GM23338 (cell line): Measurements from ENCODE around the gene THUMPD2. TPM values are rescaled to one million over a fixed set of nuclear protein-coding genes. Genes with fewer than 3 reads are reported as not detected.

Experiments
- ATAC-seq: fragments of 200-7000 bp; cut with Tn5 transposase; 3 replicates; pipeline ENCODE4 v1.9.1; 2020
- DNase-seq: peaks from one replicate; pipeline ENCODE4 v3.0.0-alpha.2; 2015; ENCODE audit warnings: low spot score
- H2AFZ ChIP-seq: fragments of 200-600 bp; sonication (generic); 2 replicates; pipeline ENCODE4 v1.8.0; 2016; ENCODE audit warnings: antibody characterized with exemption, mild to moderate bottlenecking, moderate library complexity
- H3F3A ChIP-seq: fragments of 200-600 bp; sonication (generic); replicated peaks from 2 replicates; pipeline ENCODE4 v1.8.0; 2017; ENCODE audit warnings: antibody characterized with exemption, mixed run types, low read depth
- H3K27ac ChIP-seq: fragments of 200-600 bp; sonication (generic); 2 replicates; pipeline ENCODE4 v1.6.1; 2016; ENCODE audit warnings: low read depth
- H3K27me3 ChIP-seq: fragments of 200-600 bp; sonication (generic); 2 replicates; pipeline ENCODE4 v1.8.0; 2016; ENCODE audit warnings: mild to moderate bottlenecking, mixed run types, moderate library complexity; ENCODE audit not compliant: insufficient read depth
- H3K36me3 ChIP-seq: fragments of 200-600 bp; sonication (generic); 2 replicates; pipeline ENCODE4 v1.8.0; 2016; ENCODE audit warnings: mild to moderate bottlenecking; ENCODE audit not compliant: insufficient read depth
- H3K4me1 ChIP-seq: fragments of 200-600 bp; sonication (generic); 2 replicates; pipeline ENCODE4 v1.8.0; 2016; ENCODE audit warnings: mild to moderate bottlenecking, moderate library complexity; ENCODE audit not compliant: insufficient read depth
- H3K4me2 ChIP-seq: fragments of 200-600 bp; sonication (generic); 2 replicates; pipeline ENCODE4 v1.7.1; 2017; ENCODE audit warnings: mixed run types
- H3K4me3 ChIP-seq: fragments of 200-600 bp; sonication (generic); 2 replicates; pipeline ENCODE4 v1.6.1; 2016; ENCODE audit warnings: mixed run types
- H3K79me2 ChIP-seq: fragments of 200-600 bp; sonication (generic); replicated peaks from 2 replicates; pipeline ENCODE4 v1.8.0; 2017; ENCODE audit warnings: mild to moderate bottlenecking; ENCODE audit not compliant: insufficient read depth
- H3K9me2 ChIP-seq: fragments of 200-600 bp; sonication (generic); 2 replicates; pipeline ENCODE4 v1.8.0; 2017; ENCODE audit not compliant: insufficient read depth
- H4K20me1 ChIP-seq: fragments of 200-600 bp; sonication (generic); replicated peaks from 2 replicates; pipeline ENCODE4 v1.8.0; 2017; ENCODE audit warnings: mild to moderate bottlenecking; ENCODE audit not compliant: insufficient read depth
- H3K27ac Mint-ChIP-seq: 2 replicates; pipeline ENCODE4 v1.8.0; 2020; ENCODE audit warnings: inconsistent platforms, mild to moderate bottlenecking, moderate library complexity, mixed read lengths
- H3K27me3 Mint-ChIP-seq: 3 replicates; pipeline ENCODE4 v1.8.0; 2022; ENCODE audit warnings: low read depth, mild to moderate bottlenecking, moderate library complexity, mixed read lengths, inconsistent platforms; ENCODE audit not compliant: insufficient read depth, poor library complexity
- H3K36me3 Mint-ChIP-seq: 3 replicates; pipeline ENCODE4 v1.8.0; 2021; ENCODE audit warnings: low read depth, mild to moderate bottlenecking, inconsistent platforms, moderate library complexity, mixed read lengths
- H3K4me1 Mint-ChIP-seq: 3 replicates; pipeline ENCODE4 v1.8.0; 2020; ENCODE audit warnings: mild to moderate bottlenecking, inconsistent platforms, mixed read lengths
- H3K4me3 Mint-ChIP-seq: 3 replicates; pipeline ENCODE4 v1.8.0; 2021; ENCODE audit warnings: moderate library complexity, mild to moderate bottlenecking, inconsistent platforms, mixed read lengths
- H3K9me3 Mint-ChIP-seq: 3 replicates; pipeline ENCODE4 v1.8.0; 2020; ENCODE audit warnings: moderate library complexity, mild to moderate bottlenecking, inconsistent platforms, mixed read lengths
- CREB1 ChIP-seq: fragments of 250-450 bp; sonication (Bioruptor Pico); IDR thresholded peaks from 2 replicates; pipeline ENCODE4 v1.5.0; 2020; ENCODE audit warnings: low read depth, mild to moderate bottlenecking, moderate library complexity
- JUNB ChIP-seq: IDR thresholded peaks from one replicate; pipeline ENCODE4 v1.6.1; 2016; ENCODE audit warnings: antibody characterized with exemption; ENCODE audit not compliant: unreplicated experiment
- NANOG ChIP-seq: IDR thresholded peaks from 2 replicates; pipeline ENCODE4 v1.6.1; 2016; ENCODE audit warnings: antibody characterized with exemption, borderline replicate concordance
- POLR2AphosphoS5 ChIP-seq: IDR thresholded peaks from 2 replicates; pipeline ENCODE4 v1.6.1; 2016; ENCODE audit warnings: antibody characterized with exemption, low read depth
- REST ChIP-seq: IDR thresholded peaks from one replicate; pipeline ENCODE4 v1.6.1; 2018; ENCODE audit warnings: antibody characterized with exemption; ENCODE audit not compliant: unreplicated experiment
- ZNF462 ChIP-seq: fragments of 250-450 bp; sonication (Bioruptor Pico); IDR thresholded peaks from 2 replicates; pipeline ENCODE4 v1.5.0; 2020; ENCODE audit warnings: mild to moderate bottlenecking, moderate library complexity
- polyA plus RNA-seq: library from polyadenylated mRNA; unstranded; fragments of >200 nt; fragmentation: Nextera tagmentation; extraction: Ambion mirVana; gene quantifications from 2 replicates; pipeline ENCODE4 v1.2.1, GENCODE V29; 2016
- total RNA-seq: library from RNA; depleted of rRNA; stranded (reverse); fragments of >200 nt; shearing (Covaris generic); gene quantifications from 2 replicates; pipeline ENCODE4 v1.2.3, GENCODE V29; 2014

THUMPD2 gene
- total and polyA plus RNA-seq, 2 experiments from 2014 or later = 19.5 to 25.1 TPM

- no peak for TF ChIP-seq ZNF462
Observed at GRCh38 chr2:39696838-39697237, 82.2 kb downstream of the THUMPD2 start (continued).

GRCh38 chr2:39696101-39696553 is 82.9 kb downstream of the THUMPD2 start:
- Mint-ChIP-seq H3K36me3 (peaks cover 9% of the 10 kb centered on the region; the same call in 2 of the 3 replicates), H3K27me3 (no peaks in the 10 kb centered on the region), H3K4me1 (no peaks in the 10 kb centered on the region; the same call in 1 of the 3 replicates), H3K4me3 (no peak overlapping the region), H3K9me3 (peaks cover 5% of the 10 kb centered on the region; the same call in 2 of the 3 replicates), H3K27ac (no peak overlapping the region)
- Histone ChIP-seq H3K4me3 (no peak overlapping the region), H4K20me1 (no peaks in the 10 kb centered on the region), H3K27ac (no peak overlapping the region), H2AFZ (no peak overlapping the region), H3K79me2 (0 out of 2 replicates have a peak, but pooled peaks cover 5% of the 10 kb centered on the region), H3K4me2 (no peak overlapping the region), H3K9me2 (no peaks in the 10 kb centered on the region), H3K4me1 (no peaks in the 10 kb centered on the region), H3F3A (no peaks in the 10 kb centered on the region), H3K36me3 (peaks cover 6% of the 10 kb centered on the region; the same call in 1 of the 2 replicates), H3K27me3 (no peaks in the 10 kb centered on the region)
- ATAC-seq = no peak
- DNase-seq = peak; percentile 27
- no peak for TF ChIP-seq REST
- TF ChIP-seq JUNB = no peak
- no peak for TF ChIP-seq POLR2AphosphoS5
- TF ChIP-seq CREB1 (CRISPR knock-in tag) = no peak
- TF ChIP-seq ZNF462 = no peak
- TF ChIP-seq NANOG = no peak
